ENCODE measurements around the gene RABGEF1.
"Not testable (repeated sequence)": the region's sequence is repeated elsewhere in the genome, so short reads cannot be mapped to it uniquely, and the experiment has no call there.

Gene RABGEF1

DNA sequence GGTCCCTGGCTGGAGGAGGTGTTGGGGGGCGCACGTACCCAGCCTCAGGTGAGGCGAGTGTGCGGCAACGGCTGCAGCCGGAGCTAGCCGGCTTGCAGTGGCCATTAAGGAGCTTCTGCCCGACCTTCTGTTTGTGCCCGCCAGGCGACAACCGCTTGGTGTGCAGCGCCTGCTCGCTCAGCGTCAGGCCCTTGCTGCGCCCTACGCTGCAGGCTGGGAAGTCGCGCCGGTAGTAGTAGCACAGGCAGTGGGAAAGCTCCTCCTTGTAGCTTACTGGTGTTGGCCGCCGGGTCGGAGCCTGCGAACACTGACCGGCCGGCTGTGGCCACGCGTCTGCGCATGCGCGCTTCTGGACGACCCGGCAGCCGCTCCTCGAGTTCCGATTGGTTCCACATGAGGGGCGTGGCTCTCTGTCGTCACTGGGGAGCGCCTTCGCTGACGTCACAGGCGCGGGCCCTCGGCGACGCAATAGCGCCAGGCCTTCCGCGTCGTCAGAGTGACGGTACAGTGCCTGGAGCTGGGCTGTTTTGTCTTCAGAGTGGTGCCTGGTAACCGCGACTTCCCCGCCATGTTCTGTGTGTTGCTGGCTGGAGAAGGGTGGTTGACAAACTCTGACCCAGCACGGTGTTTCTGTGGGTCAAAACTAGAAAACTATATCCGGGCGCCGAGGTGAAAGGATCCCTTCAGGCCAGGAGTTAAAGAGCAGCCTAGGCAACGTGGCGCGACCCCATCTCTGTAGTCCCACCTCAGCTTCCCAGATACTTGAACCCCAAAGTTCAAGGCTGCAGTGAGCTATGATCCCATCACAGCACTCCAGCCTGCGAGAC lies 104.2 kb downstream of the RABGEF1 start:
- H3K4me3 Mint-ChIP-seq, result peak overlapping the region; percentile 92 to 98 (median 95)
- no peaks in the 10 kb centered on the region for H3K27me3 Mint-ChIP-seq (ENCODE audit: low read depth)
- no peaks in the 10 kb centered on the region for H3K36me3 Mint-ChIP-seq (ENCODE audit: low read depth)
- H3K9me3 Mint-ChIP-seq, result no peaks in the 10 kb centered on the region
- peaks cover 23% of the 10 kb centered on the region for H3K4me1 Mint-ChIP-seq
- TF ChIP-seq, protein P1, sequence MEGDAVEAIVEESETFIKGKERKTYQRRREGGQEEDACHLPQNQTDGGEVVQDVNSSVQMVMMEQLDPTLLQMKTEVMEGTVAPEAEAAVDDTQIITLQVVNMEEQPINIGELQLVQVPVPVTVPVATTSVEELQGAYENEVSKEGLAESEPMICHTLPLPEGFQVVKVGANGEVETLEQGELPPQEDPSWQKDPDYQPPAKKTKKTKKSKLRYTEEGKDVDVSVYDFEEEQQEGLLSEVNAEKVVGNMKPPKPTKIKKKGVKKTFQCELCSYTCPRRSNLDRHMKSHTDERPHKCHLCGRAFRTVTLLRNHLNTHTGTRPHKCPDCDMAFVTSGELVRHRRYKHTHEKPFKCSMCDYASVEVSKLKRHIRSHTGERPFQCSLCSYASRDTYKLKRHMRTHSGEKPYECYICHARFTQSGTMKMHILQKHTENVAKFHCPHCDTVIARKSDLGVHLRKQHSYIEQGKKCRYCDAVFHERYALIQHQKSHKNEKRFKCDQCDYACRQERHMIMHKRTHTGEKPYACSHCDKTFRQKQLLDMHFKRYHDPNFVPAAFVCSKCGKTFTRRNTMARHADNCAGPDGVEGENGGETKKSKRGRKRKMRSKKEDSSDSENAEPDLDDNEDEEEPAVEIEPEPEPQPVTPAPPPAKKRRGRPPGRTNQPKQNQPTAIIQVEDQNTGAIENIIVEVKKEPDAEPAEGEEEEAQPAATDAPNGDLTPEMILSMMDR (IDR thresholded peaks at IDR 0.05; ENCODE audit: unreplicated experiment in 3 of 3), result peak; percentile 29 to 35 (median 31)
- H3K27ac Mint-ChIP-seq, result peak overlapping the region; percentile 98 to 100 (median 99)

DNA sequence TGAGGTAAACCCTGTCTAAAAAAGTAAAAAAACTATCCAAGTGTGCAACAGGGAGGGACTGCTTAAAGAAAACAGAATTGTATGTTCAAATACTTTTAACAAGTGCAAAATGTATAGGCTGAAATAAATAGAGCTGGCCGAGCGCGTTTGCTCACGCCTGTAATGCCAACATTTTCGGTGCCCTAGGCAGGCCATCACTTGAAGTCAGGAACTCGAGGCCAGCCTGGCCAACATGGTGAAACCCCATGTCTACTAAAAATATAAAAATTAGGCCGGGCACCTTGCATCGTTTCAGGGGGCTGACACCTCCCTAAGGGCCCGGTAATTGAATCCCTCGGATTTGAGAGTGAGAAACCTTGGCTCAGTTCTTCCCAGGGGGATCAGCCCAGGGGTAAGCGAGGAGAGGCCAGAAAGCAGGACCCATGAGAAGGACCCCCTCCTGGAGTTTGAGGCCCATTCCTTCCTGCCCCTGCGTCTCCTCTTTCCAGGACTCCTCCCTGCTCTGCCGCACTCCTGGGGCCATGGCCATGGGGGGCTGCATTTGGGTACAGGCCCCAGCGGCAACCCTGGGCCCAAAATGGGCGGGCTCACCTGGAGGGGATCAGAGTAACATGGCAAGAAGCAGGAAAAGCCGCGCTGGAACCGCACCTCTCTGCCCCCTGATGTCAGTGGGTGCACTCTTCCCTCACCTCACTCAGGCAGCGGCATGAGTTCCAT lies 105.0 kb downstream of the RABGEF1 start:
- TF ChIP-seq, protein P1 (IDR thresholded peaks at IDR 0.05; ENCODE audit: unreplicated experiment in 3 of 3), result no peak
- H3K4me3 Mint-ChIP-seq, result peak overlapping the region; percentile 92 to 98 (median 95)
- H3K36me3 Mint-ChIP-seq (ENCODE audit: low read depth), result peaks cover 3% of the 10 kb centered on the region
- no peaks in the 10 kb centered on the region for H3K9me3 Mint-ChIP-seq
- no peaks in the 10 kb centered on the region for H3K27me3 Mint-ChIP-seq (ENCODE audit: low read depth)
- peaks cover 23% of the 10 kb centered on the region for H3K4me1 Mint-ChIP-seq
- peak overlapping the region; percentile 98 to 100 (median 99) for H3K27ac Mint-ChIP-seq

DNA sequence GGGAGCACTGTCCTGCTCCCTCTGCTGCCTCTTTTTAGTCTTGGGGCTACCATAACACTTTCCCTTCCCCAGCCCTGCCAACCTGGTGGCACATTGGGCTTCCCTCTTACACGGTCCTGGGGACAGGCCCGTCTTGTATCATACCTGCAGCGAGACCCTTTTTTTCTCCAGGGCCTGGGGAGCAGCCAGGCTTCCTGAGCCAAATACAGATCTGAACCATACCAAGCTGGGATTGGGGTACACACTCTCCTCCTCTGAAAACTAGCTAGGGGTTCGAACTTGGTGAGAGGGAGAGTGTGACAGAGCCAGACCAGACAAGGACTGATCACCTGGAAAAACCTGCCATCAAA lies 105.5 kb downstream of the RABGEF1 start:
- Mint-ChIP-seq H3K4me3 (peak overlapping the region; percentile 92 to 98 (median 95)), H3K4me1 (peaks cover 23% of the 10 kb centered on the region), H3K27ac (peak overlapping the region; percentile 73 to 99 (median 91))
- H3K36me3 Mint-ChIP-seq (ENCODE audit: low read depth); H3K9me3 Mint-ChIP-seq; H3K27me3 Mint-ChIP-seq (ENCODE audit: low read depth): not testable (repeated sequence)

DNA sequence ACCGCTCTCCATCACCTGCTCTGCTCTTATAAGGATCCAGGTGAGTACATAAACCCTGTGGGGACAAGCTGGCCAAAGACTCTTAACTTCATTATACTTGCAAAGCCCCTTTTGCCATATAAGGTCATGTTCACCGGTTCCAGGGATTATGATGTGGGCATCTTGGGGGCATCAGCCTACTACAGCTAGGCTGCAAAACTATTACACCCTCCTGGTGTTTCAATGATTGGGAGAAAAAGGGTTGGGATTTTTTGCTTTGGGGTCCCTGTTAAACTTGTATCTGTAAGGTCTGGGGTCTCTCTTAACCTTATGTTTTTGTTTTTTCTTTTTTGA lies 107.0 kb downstream of the RABGEF1 start:
- not testable (repeated sequence) for H3K36me3 Mint-ChIP-seq (ENCODE audit: low read depth); H3K27me3 Mint-ChIP-seq (ENCODE audit: low read depth); H3K9me3 Mint-ChIP-seq
- peak overlapping the region in 2 of 3 experiments; percentile 48 to 82 for H3K27ac Mint-ChIP-seq
- peak overlapping the region; percentile 13 to 64 (median 46) for H3K4me3 Mint-ChIP-seq
- H3K4me1 Mint-ChIP-seq, result peaks cover 23% of the 10 kb centered on the region

DNA sequence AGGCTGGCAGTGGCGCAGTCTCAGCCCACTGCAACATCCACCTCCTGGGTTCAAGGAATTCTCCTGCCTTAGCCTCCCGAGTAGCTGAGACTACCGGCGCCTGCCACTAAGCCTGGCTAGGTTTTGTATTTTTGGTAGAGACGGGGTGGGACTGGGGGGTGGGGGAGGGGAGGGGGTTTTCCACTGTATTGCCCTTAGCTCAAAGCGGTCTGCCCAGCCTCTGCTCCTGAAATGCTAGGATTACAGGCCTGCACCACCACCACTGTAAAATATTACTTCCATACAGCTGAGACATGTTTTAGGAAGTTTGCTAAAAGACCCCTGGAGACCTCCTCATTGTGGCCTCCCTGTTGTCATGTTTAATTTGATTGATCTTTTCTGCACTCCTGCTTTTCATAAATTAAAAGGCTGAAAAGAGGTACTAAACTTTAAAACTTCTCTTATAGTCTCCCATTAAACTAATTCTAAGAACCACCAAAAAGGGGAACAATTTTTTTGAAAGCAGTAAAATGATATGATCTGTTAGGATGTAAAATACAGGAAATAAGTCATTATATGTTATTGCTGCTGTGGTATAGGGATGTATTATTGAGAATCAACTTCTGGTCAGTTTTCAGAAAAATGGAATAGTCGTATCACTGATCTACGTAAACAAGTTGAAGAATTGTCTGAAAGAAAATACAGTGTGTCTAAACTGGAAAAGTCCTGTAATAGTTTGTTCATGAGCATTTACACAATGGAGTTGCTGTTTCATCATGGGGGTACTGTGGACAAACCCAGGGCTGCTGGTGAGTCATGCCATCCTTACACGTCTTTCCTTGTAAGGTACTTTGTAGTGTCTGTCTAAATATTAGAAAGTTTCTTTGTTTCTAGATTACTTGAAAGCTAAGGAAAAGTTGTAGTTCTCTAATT lies 107.6 kb downstream of the RABGEF1 start:
- no peaks in the 10 kb centered on the region for H3K27me3 Mint-ChIP-seq (ENCODE audit: low read depth)
- peak overlapping the region; percentile 43 to 82 (median 79) for H3K27ac Mint-ChIP-seq
- no peaks in the 10 kb centered on the region for H3K9me3 Mint-ChIP-seq
- H3K4me1 Mint-ChIP-seq, result peaks cover 21% of the 10 kb centered on the region
- TF ChIP-seq, protein P1 (IDR thresholded peaks at IDR 0.05; ENCODE audit: unreplicated experiment in 3 of 3), result no peak
- H3K4me3 Mint-ChIP-seq, result peak overlapping the region; percentile 13 to 64 (median 46)
- peaks cover 3% of the 10 kb centered on the region for H3K36me3 Mint-ChIP-seq (ENCODE audit: low read depth)

DNA sequence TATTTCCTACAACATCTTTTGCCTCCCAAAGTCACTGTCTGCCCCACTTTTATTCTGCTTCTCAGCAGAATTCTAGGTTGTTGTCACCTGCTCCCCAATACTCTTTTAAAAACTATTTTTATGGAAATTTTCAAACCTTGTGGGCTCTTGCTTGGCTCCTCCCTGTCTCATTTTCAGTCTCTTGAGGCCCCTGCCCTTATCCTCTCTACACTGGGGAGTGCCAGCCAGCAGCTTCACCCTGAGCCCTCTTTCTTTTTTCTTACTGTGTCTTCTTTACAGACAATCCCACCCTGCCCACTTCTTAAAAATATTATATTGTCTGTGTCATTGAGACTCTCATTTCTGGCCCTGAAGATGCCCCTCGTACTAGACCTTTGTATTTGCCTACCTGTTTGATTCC lies 118.8 kb downstream of the RABGEF1 start:
- Mint-ChIP-seq H3K4me3 (peak overlapping the region in 2 of 3 experiments; percentile 32 to 33), H3K27ac (peak overlapping the region; percentile 39 to 97 (median 96)), H3K9me3 (no peaks in the 10 kb centered on the region), H3K4me1 (no peaks in the 10 kb centered on the region), H3K36me3 (ENCODE audit: low read depth) (no peaks in the 10 kb centered on the region), H3K27me3 (ENCODE audit: low read depth) (no peaks in the 10 kb centered on the region)
- TF ChIP-seq, protein P1 (IDR thresholded peaks at IDR 0.05; ENCODE audit: unreplicated experiment in 3 of 3), result no peak

Measured in nephron (organoid).